Activated CD8-positive, alpha-beta memory T cell treated with anti-CD3 and anti-CD28 coated beads, Interleukin-2, amount 50 U/mL, for 1 hour (primary cell): ENCODE measurements around the gene HYI.

Experiments used
- DNase-seq: peaks from one replicate; pipeline ENCODE4 v3.0.0-alpha.2; 2020; ENCODE audit errors: extremely low read depth

HYI gene

DNA sequence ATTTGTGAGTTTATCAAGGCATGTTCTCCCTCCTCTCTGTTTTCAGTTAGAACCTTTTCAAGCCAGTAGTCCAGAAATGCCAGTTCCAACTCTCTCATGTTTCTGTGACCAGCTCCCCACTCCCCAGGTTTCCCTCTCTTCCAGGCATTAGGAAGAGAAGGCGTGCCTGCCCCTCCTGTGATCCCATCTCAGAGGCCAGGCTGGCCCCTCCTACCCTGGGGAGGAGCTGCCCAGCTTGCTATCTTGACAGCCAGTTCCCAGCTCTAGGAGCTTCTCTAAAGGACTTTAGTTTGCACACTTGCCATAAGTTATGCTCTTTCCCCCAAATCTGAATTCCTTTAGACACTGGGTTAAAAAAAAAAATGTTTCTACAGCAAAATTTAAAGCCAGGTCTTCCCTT, 8.9 kb downstream of the HYI start:
- no peak for DNase-seq

GRCh38 chr1:43444151-43444828, 9.4 kb downstream of the HYI start:
- no peak for DNase-seq

DNA sequence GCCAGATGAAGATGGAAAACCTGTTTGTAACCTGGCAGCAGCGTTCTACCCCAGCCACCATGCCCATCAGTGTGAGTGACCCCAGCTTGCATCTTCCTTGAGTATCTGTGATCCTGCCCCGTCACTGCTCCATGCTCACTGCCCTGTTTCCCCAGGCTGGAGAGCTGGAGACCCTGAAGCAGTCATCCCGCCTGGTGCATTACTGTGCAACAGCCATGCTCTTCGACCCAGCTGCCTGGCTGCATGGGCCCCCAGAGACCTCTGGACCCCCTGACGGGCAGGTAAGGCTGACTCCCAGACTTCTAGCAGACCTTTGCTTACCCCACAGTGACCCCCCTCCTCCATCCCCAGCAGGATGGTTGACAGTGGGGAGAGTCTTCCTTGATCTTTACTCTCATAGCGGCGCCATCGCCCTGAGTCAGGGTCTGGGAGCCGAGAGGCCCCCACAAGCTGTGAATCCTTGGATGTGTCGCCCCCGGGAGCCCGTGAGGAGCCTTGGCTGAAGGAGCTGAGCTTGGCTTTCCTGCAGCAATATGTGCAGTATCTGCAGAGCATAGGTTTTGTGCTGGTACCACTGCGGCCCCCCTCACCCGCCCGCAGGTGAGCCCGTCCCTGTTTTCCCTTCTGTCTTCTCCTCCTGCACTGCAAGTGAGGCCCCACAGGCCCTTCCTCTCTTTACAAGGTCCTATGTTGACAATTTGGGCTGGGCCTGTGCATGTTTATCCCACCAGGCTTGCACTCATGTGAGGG, 10.4 kb downstream of the HYI start:
- DNase-seq = no peak

- no peak for DNase-seq
These were observed 11.0 kb downstream of the HYI start for GRCh38 chr1:43442756-43443155.

DNA sequence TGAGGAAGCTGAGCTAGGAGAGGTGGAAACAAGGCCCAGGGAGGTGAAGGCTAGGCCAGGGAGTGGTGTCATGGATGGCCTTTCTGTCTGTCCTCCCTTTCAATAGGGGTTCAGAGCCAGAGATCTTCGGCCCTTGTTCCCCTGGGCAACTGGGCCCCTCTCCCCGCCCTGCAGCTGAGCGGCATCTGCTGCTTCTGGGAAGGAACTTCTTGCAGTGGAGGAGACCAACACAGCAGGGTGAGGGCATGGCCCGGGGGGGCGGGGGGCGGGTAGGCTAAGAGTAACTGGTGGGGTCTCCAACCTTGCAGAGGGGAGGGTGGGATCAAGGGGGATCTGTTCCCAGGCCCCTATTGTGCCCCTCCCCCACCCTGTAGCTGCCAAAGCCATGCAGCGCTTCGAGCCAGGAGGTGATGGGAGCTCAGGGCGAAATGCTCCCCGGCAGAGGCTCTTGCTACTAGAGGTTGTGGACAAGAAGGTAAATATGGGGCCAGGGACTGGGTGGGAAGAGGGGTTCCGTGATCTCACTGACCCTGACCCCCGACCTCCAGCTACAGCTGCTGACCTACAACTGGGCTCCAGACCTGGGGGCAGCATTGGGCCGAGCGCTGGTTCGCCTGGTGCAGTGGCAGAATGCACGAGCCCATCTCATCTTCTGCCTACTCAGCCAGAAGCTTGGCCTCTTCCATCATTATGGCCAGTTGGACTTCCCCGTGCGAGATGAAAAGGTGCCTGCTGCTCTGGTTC, 11.7 kb downstream of the HYI start:
- no peak for DNase-seq

DNA sequence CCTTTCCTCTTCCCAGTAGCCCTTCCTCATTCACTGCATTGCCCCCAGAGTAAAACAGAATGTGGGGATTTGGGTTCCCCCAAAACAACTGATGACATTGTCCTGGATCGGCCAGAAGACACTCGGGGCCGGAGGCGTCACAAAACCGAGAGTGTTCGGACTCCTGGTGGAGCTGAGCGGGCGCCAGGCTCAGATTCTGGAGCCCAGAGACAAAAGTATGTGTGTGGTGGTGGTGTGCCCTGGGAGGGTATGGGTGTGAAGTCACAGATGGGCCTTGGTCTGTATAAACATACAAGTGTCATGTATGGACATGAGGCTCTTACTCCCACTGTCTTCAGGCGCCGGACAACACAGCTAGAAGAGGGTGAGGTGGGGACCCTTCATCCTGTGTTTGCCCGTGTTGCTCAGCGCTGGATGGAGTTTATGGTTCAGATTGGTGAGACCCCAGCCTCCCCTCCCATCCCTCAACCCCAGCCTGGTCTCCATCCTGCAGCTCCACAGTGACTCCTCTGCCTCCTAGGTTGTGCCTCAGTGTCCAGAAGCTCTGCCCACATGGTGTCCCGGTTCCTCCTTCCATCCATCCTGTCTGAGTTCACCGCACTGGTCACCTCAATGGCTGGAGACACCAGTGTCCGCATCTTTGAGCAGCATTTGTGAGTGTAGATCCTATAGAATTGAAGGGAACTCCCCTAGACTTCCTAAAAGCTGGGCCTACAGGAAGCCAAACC, 12.4 kb downstream of the HYI start:
- DNase-seq = no peak

DNA sequence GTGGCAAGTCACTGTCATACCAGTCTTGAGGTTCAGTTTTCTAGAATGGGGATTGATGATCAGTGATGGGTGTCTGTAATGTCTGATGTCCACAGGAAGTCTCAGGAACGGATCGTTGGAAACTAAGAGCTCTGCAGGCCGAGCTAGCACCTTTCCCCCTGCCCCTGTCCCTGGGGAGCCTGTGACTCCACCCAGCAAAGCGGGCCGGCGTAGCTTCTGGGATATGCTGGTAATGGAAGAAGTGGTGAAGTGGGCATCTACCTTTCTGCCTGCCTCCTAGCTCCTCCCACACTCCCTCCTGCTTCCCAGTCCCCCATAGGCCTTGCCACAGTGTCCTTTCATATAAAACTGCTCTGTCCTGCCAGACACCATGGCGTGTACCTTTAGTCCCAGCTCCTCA, 13.4 kb downstream of the HYI start:
- DNase-seq = no peak

DNA sequence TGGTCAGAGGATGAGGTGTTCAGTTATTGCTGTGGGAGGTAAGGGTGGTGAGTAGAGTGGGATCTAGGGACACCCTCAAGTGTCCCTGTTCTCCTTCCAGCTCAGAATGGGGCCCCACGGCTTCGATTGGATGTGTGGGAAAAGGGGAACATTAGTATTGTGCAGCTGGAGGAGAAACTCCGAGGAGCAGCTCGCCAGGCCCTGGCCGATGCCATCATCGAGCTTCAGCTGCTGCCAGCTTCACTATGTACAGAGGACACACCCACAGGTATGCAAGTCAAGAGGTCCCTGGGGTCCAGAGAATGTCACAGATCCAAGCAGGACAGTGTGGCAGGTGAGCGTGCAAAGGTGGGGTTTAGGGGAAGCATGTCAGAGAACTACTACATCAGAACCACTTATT, 13.9 kb downstream of the HYI start:
- no peak for DNase-seq

DNA sequence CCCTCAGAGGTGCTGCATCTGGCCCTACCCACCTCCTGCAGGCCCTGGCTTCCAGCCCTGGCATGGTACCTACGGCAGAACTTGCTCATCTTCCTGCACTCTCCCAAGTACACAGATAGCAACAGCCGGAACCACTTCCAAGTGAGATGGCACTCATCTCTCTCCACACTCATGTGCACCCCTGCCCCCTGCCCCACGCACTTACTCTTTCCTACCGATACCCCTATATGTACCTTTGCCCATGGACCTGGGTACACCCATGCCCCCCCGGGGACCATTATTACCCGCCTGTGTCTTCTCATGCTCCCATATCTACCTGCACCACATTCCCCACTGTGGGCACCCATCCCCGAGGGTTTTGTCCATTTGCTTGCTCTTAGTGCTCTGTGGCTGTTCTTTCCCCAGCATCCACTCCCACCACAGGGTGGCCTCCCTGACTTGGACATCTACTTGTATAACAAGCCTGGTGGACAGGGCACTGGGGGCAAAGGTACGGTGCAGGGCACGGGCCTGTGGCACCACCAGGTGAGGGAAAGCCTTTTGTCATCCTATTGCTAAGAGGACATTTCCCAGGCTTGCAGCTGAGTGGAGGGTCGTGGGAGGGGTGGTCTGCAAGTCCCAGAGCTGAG, 14.7 kb downstream of the HYI start:
- no peak for DNase-seq

- DNase-seq = no peak
These were observed 15.2 kb downstream of the HYI start for GRCh38 chr1:43438576-43438952.

GRCh38 chr1:43438006-43438405, 15.7 kb downstream of the HYI start:
- no peak for DNase-seq

DNA sequence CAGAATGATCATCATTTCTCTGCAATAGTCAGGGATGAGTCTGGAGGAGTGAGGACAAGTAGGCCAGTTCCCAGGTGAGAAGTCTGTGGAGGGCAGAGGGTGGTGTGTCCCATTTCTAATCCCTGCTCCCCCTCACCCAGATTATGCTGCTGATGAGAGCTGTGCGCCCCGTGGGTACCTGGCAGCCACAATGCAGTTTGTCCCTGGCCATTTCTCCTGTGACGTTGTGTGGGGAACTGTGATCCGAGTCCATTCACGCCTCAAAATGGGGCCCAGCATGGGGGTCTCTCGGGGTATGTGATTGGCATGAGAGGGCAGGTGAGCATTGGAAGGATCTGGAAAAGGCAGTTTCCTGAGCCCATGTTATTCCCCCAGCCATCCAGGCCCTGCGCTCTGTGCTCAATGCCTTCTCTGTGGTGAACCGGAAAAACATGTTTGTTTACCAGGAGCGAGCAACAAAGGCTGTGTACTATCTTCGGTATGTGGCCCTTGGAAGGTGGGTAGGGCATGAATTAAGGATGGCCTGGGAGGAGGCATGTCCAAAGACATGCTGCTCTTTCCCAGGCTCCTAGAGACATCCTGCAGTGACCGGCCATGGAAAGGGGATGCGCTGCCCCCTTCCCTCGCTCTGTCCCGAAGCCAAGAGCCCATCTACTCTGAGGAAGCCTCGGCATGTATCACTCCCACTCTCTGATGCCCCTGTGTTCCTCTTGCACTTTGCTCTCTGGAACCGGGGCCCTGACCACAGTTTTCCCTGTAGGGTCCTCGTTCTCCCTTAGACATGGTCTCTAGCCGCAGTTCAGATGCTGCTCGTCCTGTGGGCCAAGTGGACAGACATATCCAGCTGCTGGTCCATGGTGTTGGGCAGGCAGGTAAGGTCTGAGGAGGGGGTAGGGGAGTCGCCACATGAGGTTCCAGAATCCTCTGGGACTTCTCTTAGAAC, 16.4 kb downstream of the HYI start:
- DNase-seq = no peak

GRCh38 chr1:43436371-43436770, 17.4 kb downstream of the HYI start:
- DNase-seq = no peak

- DNase-seq = no peak
These were observed 18.3 kb downstream of the HYI start for GRCh38 chr1:43435146-43436145.

- DNase-seq = no peak
These were observed 19.5 kb downstream of the HYI start for GRCh38 chr1:43434256-43434655.

DNA sequence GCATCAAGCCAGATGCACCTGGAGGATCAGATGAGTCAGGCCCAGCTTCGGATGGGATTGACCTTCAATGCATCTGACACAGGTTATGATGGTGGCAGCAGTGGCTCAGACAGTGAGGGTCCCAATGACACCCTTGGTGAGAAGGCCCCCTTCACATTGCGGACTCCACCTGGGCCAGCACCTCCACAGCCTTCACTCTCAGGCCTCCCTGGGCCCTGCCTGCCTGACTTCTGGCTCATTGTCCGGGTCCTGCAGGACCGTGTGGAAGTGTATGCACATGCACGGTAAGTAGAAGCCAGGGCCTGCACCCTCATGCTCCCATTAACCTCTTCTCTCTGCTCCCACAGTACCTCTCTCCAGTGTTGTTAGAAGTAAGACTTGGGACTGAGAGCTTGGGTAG, 20.8 kb downstream of the HYI start:
- no peak for DNase-seq

- DNase-seq = no peak
These were observed 21.4 kb downstream of the HYI start for GRCh38 chr1:43432171-43432860.

- DNase-seq = no peak
These were observed 22.1 kb downstream of the HYI start for GRCh38 chr1:43431676-43432075.

DNA sequence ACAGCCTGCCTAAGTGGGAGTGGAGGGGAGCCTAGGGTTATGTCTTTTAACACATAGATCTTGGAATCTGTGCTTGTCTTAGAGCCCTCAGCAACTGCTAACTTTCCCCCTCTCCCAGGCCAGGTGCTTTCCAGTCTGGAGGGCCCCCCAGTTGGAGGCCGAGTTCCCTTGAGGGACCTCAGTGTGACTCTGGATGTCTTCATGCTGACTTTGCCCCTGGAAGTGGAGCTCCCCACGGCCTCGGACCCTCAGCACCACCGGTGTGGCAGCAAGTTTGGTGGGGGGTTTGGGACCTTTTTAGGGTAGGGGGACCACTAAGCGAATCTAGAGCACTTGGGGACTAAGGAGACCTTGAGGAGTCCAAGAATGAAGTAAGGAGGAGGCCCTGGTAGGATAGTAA, 22.9 kb downstream of the HYI start:
- DNase-seq = no peak
